H1 (cell line): ENCODE results near the gene MIS18A. TPM values are rescaled to one million over a fixed set of nuclear protein-coding genes. Genes with fewer than 3 reads are reported as not detected.

Experiments used
- CTCF ChIA-PET: fragments of 300-600 bp; sonication (Branson Sonifier 250); formaldehyde crosslinking; loops from one replicate; lab custom pipeline; 2021; ENCODE audit not compliant: partially characterized antibody; lab: Charles Lee
- POLR2A ChIA-PET: fragments of 300-600 bp; sonication (Branson Sonifier 250); formaldehyde crosslinking; loops from one replicate; lab custom pipeline; 2021; ENCODE audit warnings: inconsistent platforms; ENCODE audit not compliant: partially characterized antibody; lab: Charles Lee
- DNase-seq, 2 experiments: peaks; one replicate each; pipeline versions ENCODE4 v3.0.0 to v3.0.0-alpha.2; 2010 to 2022; ENCODE audit warnings: low spot score in 2 of 2, low read depth in 1 of 2, mixed read lengths in 1 of 2
- FAIRE-seq: peaks from 2 replicates; lab custom pipeline; 2011; peaks lifted over from hg19 to GRCh38; lab: Jason Lieb, UNC
- H2AFZ ChIP-seq: 2 replicates; pipeline ENCODE4 v1.8.1; 2012; ENCODE audit warnings: low read length, inconsistent platforms
- H2AK5ac ChIP-seq: 2 replicates; pipeline ENCODE4 v1.6.1; 2013; ENCODE audit warnings: low read depth, low read length
- H2BK120ac ChIP-seq: replicated peaks from 2 replicates; pipeline ENCODE3; 2013; ENCODE audit warnings: low read depth, low read length, inconsistent platforms
- H2BK12ac ChIP-seq: 2 replicates; pipeline ENCODE4 v1.6.1; 2013; ENCODE audit warnings: low read depth, low read length
- H2BK15ac ChIP-seq: 2 replicates; pipeline ENCODE4 v1.6.1; 2013; ENCODE audit warnings: low read length
- H2BK20ac ChIP-seq: 2 replicates; pipeline ENCODE4 v1.6.1; 2013; ENCODE audit warnings: low read length
- H2BK5ac ChIP-seq: 2 replicates; pipeline ENCODE4 v1.6.1; 2013; ENCODE audit warnings: low read depth, low read length
- H3K14ac ChIP-seq: 2 replicates; pipeline ENCODE4 v1.6.1; 2013; ENCODE audit warnings: inconsistent platforms; ENCODE audit not compliant: insufficient read length
- H3K18ac ChIP-seq: 2 replicates; pipeline ENCODE4 v1.6.1; 2013; ENCODE audit warnings: low read length; ENCODE audit errors: extremely low read depth
- H3K23ac ChIP-seq: 2 replicates; pipeline ENCODE4 v1.6.1; 2013; ENCODE audit warnings: inconsistent platforms; ENCODE audit not compliant: insufficient read length
- H3K23me2 ChIP-seq: 2 replicates; pipeline ENCODE4 v1.6.1; 2013; ENCODE audit warnings: low read depth, low read length
- H3K27ac ChIP-seq: 2 replicates; pipeline ENCODE4 v1.6.1; 2011; ENCODE audit warnings: low read depth, low read length, inconsistent platforms
- H3K27me3 ChIP-seq, 4 experiments: replicated peaks in 1 of 4; 1 replicate in 1 of 4; 2 replicates in 3 of 4; pipeline versions ENCODE4 v1.6.1 to v1.8.1; 2011 to 2013; ENCODE audit warnings: low read length in 3 of 4, mild to moderate bottlenecking in 3 of 4, inconsistent platforms in 2 of 4, mixed read lengths in 2 of 4, moderate library complexity in 1 of 4; ENCODE audit not compliant: control insufficient read depth in 3 of 4, insufficient read depth in 3 of 4; ENCODE audit errors: extremely low read depth in 1 of 4
- H3K36me3 ChIP-seq, 4 experiments: 2 replicates each; pipeline versions ENCODE4 v1.6.1 to v1.8.1; 2011 to 2013; ENCODE audit warnings: mild to moderate bottlenecking in 4 of 4, low read length in 3 of 4, moderate library complexity in 2 of 4, control low read depth in 1 of 4, inconsistent platforms in 1 of 4; ENCODE audit not compliant: insufficient read depth in 4 of 4, control insufficient read depth in 2 of 4
- H3K4ac ChIP-seq: replicated peaks from 2 replicates; pipeline ENCODE3; 2013; ENCODE audit warnings: low read length, low read depth, mixed read lengths, inconsistent platforms; ENCODE audit not compliant: insufficient read length
- H3K4me1 ChIP-seq, 4 experiments: replicated peaks in 1 of 4; 1 replicate in 1 of 4; 2 replicates in 3 of 4; pipeline versions ENCODE4 v1.6.1 to v1.8.1; 2011 to 2013; ENCODE audit warnings: low read length in 3 of 4, inconsistent platforms in 2 of 4, mixed read lengths in 1 of 4; ENCODE audit not compliant: insufficient read depth in 4 of 4, control insufficient read depth in 3 of 4
- H3K4me2 ChIP-seq, 2 experiments: 2 replicates each; pipeline versions ENCODE4 v1.6.1 to v1.8.1; 2011 to 2013; ENCODE audit warnings: low read depth in 2 of 2, low read length in 2 of 2, control low read depth in 1 of 2, inconsistent platforms in 1 of 2, mild to moderate bottlenecking in 1 of 2; ENCODE audit not compliant: insufficient read depth in 1 of 2
- H3K4me3 ChIP-seq, 4 experiments: fragments of 200-600, 300-600 bp in 1 of 4; sonication (generic), shearing (Covaris generic), sonication (Bioruptor Twin) in 1 of 4; 2 replicates each; pipeline versions ENCODE4 v1.5.1 to v1.8.1; 2011 to 2016; ENCODE audit warnings: low read length in 4 of 4, low read depth in 3 of 4, control low read depth in 2 of 4, inconsistent platforms in 2 of 4, mild to moderate bottlenecking in 2 of 4, mixed read lengths in 1 of 4, moderate library complexity in 1 of 4; ENCODE audit not compliant: insufficient read depth in 2 of 4; ENCODE audit errors: extremely low read depth in 1 of 4
- H3K56ac ChIP-seq: replicated peaks from 2 replicates; pipeline ENCODE3; 2013; ENCODE audit warnings: low read depth, mild to moderate bottlenecking, mixed read lengths, low read length, inconsistent platforms; ENCODE audit not compliant: insufficient read length
- H3K79me1 ChIP-seq: 2 replicates; pipeline ENCODE4 v1.6.1; 2013; ENCODE audit warnings: low read depth, low read length, control low read depth
- H3K79me2 ChIP-seq, 2 experiments: 2 replicates each; pipeline versions ENCODE4 v1.6.1 to v1.8.1; 2012 to 2013; ENCODE audit warnings: low read length in 2 of 2, mild to moderate bottlenecking in 2 of 2, inconsistent platforms in 1 of 2; ENCODE audit not compliant: insufficient read depth in 2 of 2, control insufficient read depth in 1 of 2
- H3K9ac ChIP-seq, 4 experiments: replicated peaks in 1 of 4; 1 replicate in 1 of 4; 2 replicates in 3 of 4; pipeline versions ENCODE4 v1.6.1 to v1.8.1; 2011 to 2013; ENCODE audit warnings: low read depth in 3 of 4, low read length in 3 of 4, control low read depth in 2 of 4, mild to moderate bottlenecking in 2 of 4, moderate library complexity in 2 of 4, inconsistent platforms in 1 of 4; ENCODE audit errors: extremely low read depth in 1 of 4
- H3K9me3 ChIP-seq, 2 experiments: 2 replicates each; pipeline versions ENCODE4 v1.6.1 to v1.8.1; 2012 to 2013; ENCODE audit warnings: mild to moderate bottlenecking in 2 of 2, moderate library complexity in 2 of 2, control low read depth in 1 of 2, inconsistent platforms in 1 of 2, low read depth in 1 of 2, low read length in 1 of 2, mixed read lengths in 1 of 2; ENCODE audit not compliant: insufficient read depth in 2 of 2
- H4K20me1 ChIP-seq, 2 experiments: replicated peaks in 1 of 2; 2 replicates each; pipeline versions ENCODE3 to v1.8.1; 2011 to 2013; ENCODE audit warnings: inconsistent platforms in 2 of 2, low read length in 2 of 2, mild to moderate bottlenecking in 1 of 2; ENCODE audit not compliant: insufficient read depth in 2 of 2, control insufficient read depth in 1 of 2
- H4K5ac ChIP-seq: 2 replicates; pipeline ENCODE4 v1.6.1; 2013; ENCODE audit warnings: low read length, low read depth, mixed read lengths, inconsistent platforms; ENCODE audit not compliant: insufficient read length
- H4K8ac ChIP-seq: 2 replicates; pipeline ENCODE4 v1.8.0; 2013; ENCODE audit warnings: mild to moderate bottlenecking, moderate library complexity, low read length, inconsistent platforms; ENCODE audit not compliant: insufficient read depth; ENCODE audit errors: extremely low read depth
- H4K91ac ChIP-seq: replicated peaks from 2 replicates; pipeline ENCODE3; 2013; ENCODE audit warnings: low read length, mixed read lengths, inconsistent platforms; ENCODE audit not compliant: insufficient read length
- EZH2 ChIP-seq: fragments of 200-600 bp; sonication (generic); IDR thresholded peaks from 2 replicates; pipeline ENCODE4 v1.7.1; 2012; ENCODE audit warnings: low read depth, mild to moderate bottlenecking, moderate library complexity, low read length, inconsistent platforms; ENCODE audit not compliant: severe bottlenecking
- RNF2 ChIP-seq: fragments of 200-900, 300-1000 bp; sonication (generic); IDR thresholded peaks from 2 replicates; pipeline ENCODE4 v1.7.1; 2016; ENCODE audit warnings: borderline replicate concordance, low read depth, mild to moderate bottlenecking, antibody characterized with exemption, low read length; ENCODE audit not compliant: poor library complexity, severe bottlenecking; ENCODE audit errors: missing control alignments
- SIX5 ChIP-seq: IDR thresholded peaks from 2 replicates; pipeline ENCODE4 v1.6.1; 2011; ENCODE audit warnings: mild to moderate bottlenecking, low read depth, low read length
- WGBS, 2 experiments: shearing (Covaris generic) in 1 of 2; methylation state at CpG; one replicate each; pipeline versions ENCODE4 v1.1.6 to v1.1.7; 2013 to 2015; ENCODE audit warnings: low lambda C conversion rate in 2 of 2, mixed read lengths in 2 of 2, inconsistent platforms in 1 of 2, low coverage in 1 of 2, missing lambda C conversion rate in 1 of 2; ENCODE audit not compliant: insufficient replicate concordance in 2 of 2, insufficient coverage in 1 of 2, insufficient read length in 1 of 2; ENCODE audit errors: extremely low coverage in 1 of 2, missing lambda C conversion rate in 1 of 2; 5-methylcytosine and 5-hydroxymethylcytosine counted together
- polyA plus RNA-seq, 7 experiments: library from polyadenylated mRNA; depleted of rRNA in 3 of 7; stranded (reverse) in 5 of 7; unstranded in 2 of 7; fragments of >200 nt in 5 of 7; fragments of 200-250 nt in 2 of 7; gene quantifications; 1 replicate in 5 of 7; 2 replicates in 1 of 7; 4 replicates in 1 of 7; pipeline versions ENCODE4 v1.2.1 to v1.2.3, GENCODE V29; 2011 to 2013; ENCODE audit warnings: missing spikeins in 2 of 7, mixed read lengths in 2 of 7
- total RNA-seq: library from RNA; stranded (reverse); fragmentation: NEBNext Ultra II Directional; extraction: Animal tissue kit (Norgen Biotek cat#: 25700); gene quantifications from 2 replicates; pipeline ENCODE4 v1.2.1, GENCODE V29; 2021

Gene MIS18A
- total and polyA plus RNA-seq, 2 of the 8 experiments (the other 6 are each of a cell fraction or from before 2014, with no cell fraction given): 28.9 to 53.0 TPM

GRCh38 chr21:32299695-32300094 lies 20.8 kb upstream of the MIS18A start:
- Histone ChIP-seq H3K56ac (no peak overlapping the region), H3K4me3 (no peak overlapping the region), H3K4me1 (no peaks in the 10 kb centered on the region), H3K18ac (no peak overlapping the region), H3K23me2 (no peaks in the 10 kb centered on the region; the same call in 1 of the 2 replicates), H2AK5ac (no peak overlapping the region), H3K4me2 (no peak overlapping the region), H2BK120ac (no peak overlapping the region), H3K9ac (no peak overlapping the region), H4K8ac (no peak overlapping the region), H3K27ac (no peak overlapping the region), H3K23ac (no peak overlapping the region), H2BK20ac (no peak overlapping the region), H3K79me2 (no peaks in the 10 kb centered on the region), H3K79me1 (no peaks in the 10 kb centered on the region), H4K5ac (no peak overlapping the region), H3K27me3 (no peaks in the 10 kb centered on the region), H3K14ac (no peak overlapping the region), H3K36me3 (peaks cover 0 to 3% (median 0%) of the 10 kb centered on the region in 4 experiments; a peak in 1 of 8 replicates), H2BK12ac (no peak overlapping the region), H2BK5ac (no peak overlapping the region), H4K91ac (no peak overlapping the region), H3K4ac (no peak overlapping the region), H2BK15ac (no peak overlapping the region), H3K9me3 (peaks cover 0 to 3% of the 10 kb centered on the region in 2 experiments; a peak in 1 of 4 replicates), H2AFZ (no peak overlapping the region), H4K20me1 (peaks cover 2 to 7% of the 10 kb centered on the region in 2 experiments)
- 91% methylated on average over 6 of the region's 6 CpGs; no CpG with 5 or more reads in 1 of the 2 experiments for WGBS, 2 experiments
- POLR2A ChIA-PET: no interaction called here
- DNase-seq (no peak), FAIRE-seq (no peak)
- CTCF ChIA-PET: interaction anchor here (0.9 to 1.9 kb wide), 3 partner anchors 9 to 16 kb away, joined by 3 to 5 read pairs (median 3); no protein-coding TSS in a partner anchor
- no peak for TF ChIP-seq RNF2
- no peak for TF ChIP-seq EZH2
- TF ChIP-seq SIX5: no peak
